ENCODE data around the gene MEIS2.

GRCh38 chr15:36988947-36989346, 111.4 kb downstream of the MEIS2 start:
- TF ChIP-seq EP300 (IDR thresholded peaks at IDR 0.05) (no peak), CTCF (IDR thresholded peaks at IDR 0.05) (no peak)
